IPS-20b (cell line): ENCODE data around the gene STRBP.

Source experiments
- H3K27ac ChIP-seq: one replicate; pipeline ENCODE4 v1.5.1; 2013; ENCODE audit warnings: low read length
- H3K27me3 ChIP-seq: 2 replicates; pipeline ENCODE4 v1.6.1; 2013; ENCODE audit warnings: mild to moderate bottlenecking, low read length, inconsistent platforms; ENCODE audit not compliant: insufficient read depth
- H3K36me3 ChIP-seq: 2 replicates; pipeline ENCODE4 v1.6.1; 2013; ENCODE audit warnings: low read depth, mild to moderate bottlenecking, inconsistent platforms, low read length, moderate library complexity; ENCODE audit not compliant: insufficient read depth
- H3K4me1 ChIP-seq: 2 replicates; pipeline ENCODE4 v1.6.1; 2013; ENCODE audit warnings: mild to moderate bottlenecking, control low read depth, inconsistent platforms, low read length, moderate library complexity; ENCODE audit not compliant: insufficient read depth
- H3K4me3 ChIP-seq: 2 replicates; pipeline ENCODE4 v1.5.1; 2013; ENCODE audit warnings: mild to moderate bottlenecking, low read length, inconsistent platforms
- H3K9ac ChIP-seq: 2 replicates; pipeline ENCODE4 v1.6.1; 2013; ENCODE audit warnings: low read depth, mild to moderate bottlenecking, inconsistent platforms, low read length, moderate library complexity
- H3K9me3 ChIP-seq: 2 replicates; pipeline ENCODE4 v1.6.1; 2013; ENCODE audit warnings: mild to moderate bottlenecking, low read depth, low read length, inconsistent platforms; ENCODE audit not compliant: insufficient read depth

Gene STRBP

DNA sequence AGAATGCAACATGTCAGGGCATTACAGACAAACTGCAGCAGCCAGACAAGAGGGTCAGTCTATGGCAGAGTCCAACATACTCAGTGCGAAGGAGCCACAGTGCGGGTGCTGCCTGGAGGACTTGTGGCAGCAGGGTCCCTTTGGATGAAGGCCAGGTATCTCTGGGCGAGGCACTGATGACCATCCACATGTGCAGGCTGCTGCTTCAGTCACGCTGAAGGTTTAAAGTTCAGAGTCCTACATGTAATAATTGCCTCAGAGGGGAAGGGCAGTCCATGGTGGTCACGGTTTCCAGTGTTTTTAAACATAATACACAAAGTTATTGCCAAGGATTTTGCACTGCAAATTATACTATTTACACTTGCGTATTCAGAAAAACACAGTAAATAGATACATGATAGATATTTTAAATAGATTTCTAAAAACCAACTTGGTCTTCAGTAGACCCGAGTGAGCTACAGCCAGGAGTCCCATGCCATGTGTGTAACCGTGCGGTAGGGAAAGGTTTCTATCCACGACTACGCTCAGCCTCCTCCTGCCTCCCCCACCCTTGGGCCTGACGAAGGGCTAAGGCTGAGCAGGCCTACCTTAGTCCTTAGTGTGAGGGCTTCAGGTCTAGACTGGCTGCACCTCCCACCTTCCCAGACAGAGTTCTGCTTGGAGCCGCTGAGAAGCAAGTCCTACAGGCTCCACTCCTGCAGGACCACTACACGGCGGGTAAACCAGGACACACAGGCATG lies 158.7 kb downstream of the STRBP start:
- no peak overlapping the region for H3K4me3 ChIP-seq
- H3K9ac ChIP-seq: no peak overlapping the region
- H3K9me3 ChIP-seq: no peaks in the 10 kb centered on the region
- peaks cover 56% of the 10 kb centered on the region for H3K36me3 ChIP-seq
- H3K27ac ChIP-seq: no peak overlapping the region
- H3K4me1 ChIP-seq: peaks cover 2% of the 10 kb centered on the region; the same call in 1 of the 2 replicates
- H3K27me3 ChIP-seq: no peaks in the 10 kb centered on the region

DNA sequence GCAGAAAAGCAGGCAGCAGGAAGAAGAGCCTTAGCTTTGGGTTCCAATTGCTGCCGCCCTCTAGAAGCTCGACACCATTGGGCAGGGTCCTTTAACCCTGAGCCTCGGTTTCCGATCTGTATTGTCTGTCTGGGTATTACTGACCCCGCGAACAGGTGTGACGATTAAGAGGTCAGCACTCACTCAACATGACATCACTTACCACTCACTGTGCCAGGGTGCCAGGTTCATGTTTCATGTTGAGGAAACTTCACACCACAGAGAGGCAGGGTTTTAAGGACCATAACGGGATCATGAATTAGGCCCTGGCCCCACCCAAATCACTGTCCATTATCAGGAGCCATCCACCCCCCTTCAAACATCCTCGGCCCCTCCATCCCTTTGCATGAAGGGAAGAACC lies 159.4 kb downstream of the STRBP start:
- Histone ChIP-seq H3K9me3 (no peaks in the 10 kb centered on the region), H3K4me3 (no peak overlapping the region), H3K36me3 (peaks cover 57% of the 10 kb centered on the region)

DNA sequence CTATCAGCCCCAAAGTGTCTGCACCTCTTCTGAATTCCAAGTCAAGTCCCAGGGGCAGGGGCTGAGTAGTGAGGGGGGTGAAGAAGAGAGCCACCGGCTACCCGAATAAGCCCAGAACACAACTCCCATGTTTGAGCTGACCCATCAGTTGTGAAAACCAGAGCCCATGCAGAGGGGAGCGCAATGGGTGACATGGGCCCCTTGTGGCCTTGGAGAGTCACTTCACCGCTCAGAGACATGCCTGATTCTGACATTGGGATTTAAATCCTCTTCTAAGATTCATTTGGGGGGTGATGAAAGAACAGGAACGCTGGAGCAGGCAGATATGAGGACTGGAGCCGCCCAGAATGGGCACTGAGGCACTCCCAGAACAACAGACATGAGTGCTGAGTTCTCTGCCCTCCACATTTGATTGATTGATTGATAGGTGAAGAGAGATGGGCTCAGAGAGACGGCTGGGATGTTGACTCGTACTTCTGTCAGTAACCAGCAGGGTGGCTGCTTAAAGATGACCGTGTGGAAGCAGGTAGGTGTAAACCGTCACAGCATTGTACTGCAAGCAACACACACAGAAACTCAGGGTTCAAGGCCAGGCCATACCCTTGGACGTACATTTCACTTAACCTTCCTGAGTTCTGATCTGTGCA lies 160.6 kb downstream of the STRBP start:
- Histone ChIP-seq H3K9me3 (no peaks in the 10 kb centered on the region), H3K27me3 (no peaks in the 10 kb centered on the region), H3K4me1 (peaks cover 6% of the 10 kb centered on the region; the same call in 1 of the 2 replicates), H3K27ac (no peak overlapping the region), H3K36me3 (peaks cover 64% of the 10 kb centered on the region), H3K4me3 (no peak overlapping the region), H3K9ac (no peak overlapping the region)

More for the DNA sequence above, 159.4 kb downstream of the STRBP start:
- no peak overlapping the region for H3K9ac ChIP-seq
- no peaks in the 10 kb centered on the region for H3K27me3 ChIP-seq
- no peak overlapping the region for H3K27ac ChIP-seq
- peaks cover 2% of the 10 kb centered on the region; the same call in 1 of the 2 replicates for H3K4me1 ChIP-seq

DNA sequence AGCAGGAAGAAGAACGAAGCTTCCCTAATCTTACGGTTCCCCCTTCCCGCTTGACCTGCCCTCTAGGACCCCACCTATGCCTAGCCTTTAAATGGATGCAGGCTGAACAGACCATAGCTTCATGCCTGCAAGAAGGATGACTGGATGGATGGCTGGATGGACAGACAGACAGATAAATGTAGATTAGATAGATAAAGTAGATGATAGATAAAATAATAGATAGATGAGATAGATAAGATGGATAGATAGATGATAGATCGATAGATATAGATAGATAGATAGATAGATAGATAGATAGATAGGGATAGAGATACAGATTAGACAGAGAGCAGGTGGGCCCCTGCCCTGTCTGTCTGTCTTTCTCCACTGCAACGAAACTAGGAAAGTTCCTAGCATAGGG lies 162.9 kb downstream of the STRBP start:
- H3K9ac ChIP-seq: no peak overlapping the region
- no peaks in the 10 kb centered on the region for H3K27me3 ChIP-seq
- H3K4me1 ChIP-seq: peaks cover 12% of the 10 kb centered on the region
- H3K27ac ChIP-seq: no peak overlapping the region
- peaks cover 86% of the 10 kb centered on the region for H3K36me3 ChIP-seq
- H3K4me3 ChIP-seq: no peak overlapping the region
- no peaks in the 10 kb centered on the region for H3K9me3 ChIP-seq

DNA sequence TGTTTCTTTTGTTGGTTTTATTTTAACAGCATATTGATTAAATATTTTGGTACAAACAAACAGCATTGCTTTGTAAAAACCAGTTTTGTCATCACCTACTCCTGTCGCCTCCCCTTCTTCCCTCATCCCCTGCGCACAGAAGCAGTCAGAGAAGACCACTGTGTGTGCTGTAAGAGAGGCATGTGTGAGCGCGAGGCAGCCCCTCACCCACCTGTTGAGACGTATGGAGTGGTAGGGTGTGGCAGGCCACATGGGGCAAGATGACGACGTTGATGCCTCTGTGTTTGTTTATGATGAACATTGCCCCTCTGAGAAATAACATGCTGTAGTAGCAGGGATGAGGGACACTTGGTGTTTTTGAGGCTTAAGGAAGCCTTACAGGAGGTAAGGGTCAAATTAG lies 163.6 kb downstream of the STRBP start:
- Histone ChIP-seq H3K27ac (no peak overlapping the region), H3K4me3 (no peak overlapping the region), H3K36me3 (peaks cover 84% of the 10 kb centered on the region)

DNA sequence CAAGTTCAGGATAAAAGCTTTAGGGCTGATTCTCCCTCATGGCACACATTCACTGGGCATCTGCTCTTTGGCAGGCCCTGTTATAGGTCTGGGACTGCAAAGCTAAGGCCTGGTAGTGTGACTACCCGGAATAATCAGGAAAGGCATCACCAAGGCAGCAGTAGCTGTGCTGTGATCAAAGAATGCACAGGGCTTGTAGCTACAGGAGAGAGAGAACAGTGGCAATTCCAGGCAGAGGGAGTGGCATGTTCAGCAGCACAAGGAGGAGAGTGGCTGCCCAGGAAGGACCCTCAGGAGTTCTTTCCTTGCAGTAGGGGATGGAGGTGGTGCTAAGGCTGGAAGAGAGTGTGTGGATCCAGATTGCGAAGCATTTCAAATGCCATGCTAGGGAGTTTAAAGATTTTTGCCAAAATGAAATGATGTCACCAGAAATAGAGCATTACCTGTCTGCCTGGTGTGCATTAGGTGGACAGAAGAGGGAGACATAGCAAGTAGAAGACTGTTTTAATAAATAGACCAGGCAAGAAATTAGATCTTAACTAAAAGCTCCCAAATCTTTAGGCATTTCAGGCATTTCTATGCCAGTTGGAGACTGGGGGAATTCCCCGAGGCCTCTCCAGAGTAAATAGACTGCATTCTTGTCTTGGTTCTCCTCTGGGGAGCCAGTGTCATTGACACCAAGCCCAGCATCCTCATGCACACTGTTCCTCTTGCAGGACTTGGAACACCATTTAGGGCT lies 165.8 kb downstream of the STRBP start:
- Histone ChIP-seq H3K9ac (no peak overlapping the region; the same call in 1 of the 2 replicates), H3K36me3 (peaks cover 86% of the 10 kb centered on the region), H3K9me3 (no peaks in the 10 kb centered on the region), H3K27me3 (no peaks in the 10 kb centered on the region), H3K4me1 (peaks cover 25% of the 10 kb centered on the region), H3K27ac (peak overlapping the region; percentile 7), H3K4me3 (no peak overlapping the region)

More for the DNA sequence above, 163.6 kb downstream of the STRBP start:
- Histone ChIP-seq H3K9ac (no peak overlapping the region), H3K9me3 (no peaks in the 10 kb centered on the region), H3K27me3 (no peaks in the 10 kb centered on the region), H3K4me1 (peaks cover 12% of the 10 kb centered on the region)

DNA sequence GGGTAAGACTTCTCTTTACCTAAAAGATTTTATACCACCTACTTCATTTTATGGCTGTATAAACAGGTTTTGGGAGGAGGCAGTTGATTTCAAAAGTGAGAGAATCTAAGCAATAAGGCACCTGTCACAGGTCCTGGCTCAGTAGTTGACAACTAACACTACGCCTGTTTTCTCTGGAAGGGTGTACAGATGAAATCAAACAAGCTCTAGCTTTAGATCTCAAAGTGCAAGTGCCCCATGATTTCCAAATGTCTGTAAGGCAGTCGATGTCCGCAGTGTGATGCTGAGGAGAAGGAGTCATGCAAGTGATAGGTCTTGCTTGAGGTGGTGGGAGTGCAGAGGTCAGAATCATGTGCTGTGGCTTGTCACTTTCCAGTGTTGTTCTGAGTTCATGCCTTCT lies 168.8 kb downstream of the STRBP start:
- H3K9ac ChIP-seq: no peak overlapping the region
- H3K4me1 ChIP-seq: peaks cover 32% of the 10 kb centered on the region
- H3K36me3 ChIP-seq: peaks cover 93% of the 10 kb centered on the region
- no peak overlapping the region for H3K27ac ChIP-seq
- H3K9me3 ChIP-seq: no peaks in the 10 kb centered on the region
- H3K27me3 ChIP-seq: no peaks in the 10 kb centered on the region
- H3K4me3 ChIP-seq: no peak overlapping the region

DNA sequence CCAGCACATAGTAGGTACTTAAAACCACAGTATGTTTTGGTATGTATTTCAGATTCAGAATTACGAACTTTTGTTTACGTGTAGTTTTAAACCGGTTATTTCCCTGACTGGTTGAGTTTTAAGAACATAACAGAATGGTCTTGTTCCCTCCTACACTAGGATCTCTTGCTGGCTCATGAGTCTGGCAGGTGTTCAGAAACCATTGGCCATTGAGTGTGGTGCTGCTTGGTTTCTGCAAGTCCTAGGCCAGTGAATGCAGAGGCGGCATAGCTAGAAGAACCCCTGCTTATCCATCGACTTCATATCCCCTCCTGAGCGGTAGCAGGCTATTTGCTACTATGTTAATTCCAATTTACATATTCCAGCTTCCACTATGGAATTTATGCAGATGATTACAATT lies 169.3 kb downstream of the STRBP start:
- no peaks in the 10 kb centered on the region for H3K9me3 ChIP-seq
- H3K27me3 ChIP-seq: no peaks in the 10 kb centered on the region
- H3K9ac ChIP-seq: peak overlapping the region; percentile 12; the same call in 1 of the 2 replicates
- peaks cover 91% of the 10 kb centered on the region for H3K36me3 ChIP-seq
- peaks cover 32% of the 10 kb centered on the region for H3K4me1 ChIP-seq
- H3K27ac ChIP-seq: no peak overlapping the region
- H3K4me3 ChIP-seq: no peak overlapping the region

DNA sequence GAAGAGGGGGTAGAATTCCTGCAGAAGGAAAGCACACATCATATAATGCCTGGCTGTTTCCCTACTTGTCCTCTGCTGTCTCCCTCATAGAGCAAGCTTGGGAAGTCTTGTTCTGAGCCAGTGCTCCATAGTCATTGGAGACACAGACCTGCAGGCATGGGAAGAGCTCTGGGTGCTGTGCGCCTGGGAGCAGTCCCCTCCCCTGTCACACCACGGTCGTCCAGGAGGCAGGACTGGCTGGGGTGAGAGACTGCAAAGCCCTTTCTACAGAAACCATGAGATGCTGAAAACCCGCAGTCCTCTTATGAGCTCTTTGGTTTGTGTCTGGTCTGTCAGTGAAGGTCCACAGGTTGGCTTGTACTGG lies 170.3 kb downstream of the STRBP start:
- Histone ChIP-seq H3K27me3 (no peaks in the 10 kb centered on the region), H3K27ac (no peak overlapping the region), H3K9ac (peak overlapping the region; percentile 17; the same call in 1 of the 2 replicates), H3K9me3 (no peaks in the 10 kb centered on the region), H3K4me1 (peaks cover 31% of the 10 kb centered on the region), H3K4me3 (peak overlapping the region; percentile 34; the same call in 1 of the 2 replicates), H3K36me3 (peaks cover 92% of the 10 kb centered on the region)

DNA sequence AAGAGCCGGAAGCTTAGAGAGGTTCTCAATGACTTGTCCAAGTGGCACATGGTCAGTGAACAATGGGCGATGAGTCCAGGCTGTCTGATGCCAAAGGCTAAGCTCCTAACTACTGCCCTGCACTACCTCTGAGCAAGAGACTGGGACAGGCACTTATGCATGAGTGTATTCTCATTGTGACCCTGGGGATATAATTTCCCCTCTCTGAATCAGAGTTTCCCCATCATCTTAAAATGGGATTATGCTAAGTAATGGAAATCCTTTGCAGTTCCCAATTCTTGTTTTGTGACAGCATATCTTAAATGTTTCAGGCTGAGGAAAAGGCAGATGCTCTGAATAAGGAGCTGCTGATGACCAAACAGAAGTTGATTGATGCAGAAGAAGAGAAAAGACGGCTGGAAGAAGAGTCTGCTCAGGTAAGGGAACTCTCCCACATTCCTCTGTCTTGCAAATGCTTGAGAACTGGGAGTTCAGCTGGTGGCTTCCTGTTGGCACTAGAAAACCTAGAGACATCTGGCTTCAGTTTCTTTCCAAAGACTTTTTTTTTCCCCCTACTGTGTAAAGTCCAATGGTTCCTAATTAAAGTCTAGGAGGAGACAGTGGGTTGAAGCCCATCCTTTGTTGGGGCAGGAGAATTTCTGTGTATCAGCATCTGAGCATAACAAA lies 170.8 kb downstream of the STRBP start:
- Histone ChIP-seq H3K4me3 (peak overlapping the region; percentile 34; the same call in 1 of the 2 replicates), H3K27me3 (no peaks in the 10 kb centered on the region), H3K27ac (no peak overlapping the region), H3K9ac (peak overlapping the region; percentile 17; the same call in 1 of the 2 replicates), H3K9me3 (no peaks in the 10 kb centered on the region), H3K36me3 (peaks cover 92% of the 10 kb centered on the region), H3K4me1 (peaks cover 28% of the 10 kb centered on the region)

DNA sequence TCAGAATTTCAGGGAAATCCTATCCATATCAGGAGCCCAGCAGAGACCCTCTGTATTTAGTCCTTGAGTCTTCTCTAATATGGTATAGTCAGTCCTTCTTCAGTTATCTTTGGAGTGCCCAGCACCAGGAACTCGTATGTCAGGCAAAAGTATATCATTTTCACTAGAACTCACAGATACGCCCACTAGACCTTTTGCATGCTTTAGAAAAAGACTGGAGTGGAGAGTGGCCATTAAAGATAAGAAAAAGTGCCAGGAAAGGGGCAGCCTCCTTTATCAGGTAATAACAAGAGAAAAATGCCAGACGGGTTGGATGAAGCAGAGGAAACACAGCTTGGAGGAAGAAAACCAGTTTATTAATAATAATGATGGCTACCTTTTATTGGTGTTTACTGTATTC lies 171.4 kb downstream of the STRBP start:
- no peak overlapping the region for H3K9ac ChIP-seq
- H3K36me3 ChIP-seq: peaks cover 92% of the 10 kb centered on the region
- H3K27me3 ChIP-seq: no peaks in the 10 kb centered on the region
- H3K27ac ChIP-seq: no peak overlapping the region
- no peak overlapping the region for H3K4me3 ChIP-seq
- H3K9me3 ChIP-seq: no peaks in the 10 kb centered on the region
- peaks cover 23% of the 10 kb centered on the region for H3K4me1 ChIP-seq
